Measurements from ENCODE around the gene EHHADH.

DNA sequence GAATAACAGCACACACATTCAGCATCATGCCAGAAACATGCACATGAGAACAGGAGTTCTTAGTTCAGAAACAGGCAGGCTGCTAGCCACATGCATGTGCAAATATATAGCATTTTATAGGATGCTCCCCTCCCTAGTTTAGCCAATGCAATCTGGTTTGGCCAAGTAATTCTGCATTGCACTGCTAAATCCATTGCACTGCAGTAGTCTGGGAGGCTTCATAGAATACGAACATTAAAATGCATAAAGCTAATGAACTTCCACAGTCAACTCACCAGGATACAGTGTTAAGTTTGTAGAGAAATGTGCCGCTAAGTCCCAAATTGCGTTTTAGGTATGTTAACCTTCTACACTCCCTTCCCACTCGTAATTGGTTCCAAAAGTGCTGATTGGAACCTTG lies 41.8 kb downstream of the EHHADH start:
- TF ChIP-seq POLR2A (IDR thresholded peaks at IDR 0.05) (no peak), POLR2AphosphoS5 (IDR thresholded peaks at IDR 0.05) (no peak)
